Aorta (tissue), 5 donors: Measurements from ENCODE around the gene RIN1. TPM values are rescaled to one million over a fixed set of nuclear protein-coding genes. Genes with fewer than 3 reads are reported as not detected.

ENCODE experiments used
- ATAC-seq: fragments of 200-7000 bp; cut with Tn5 transposase; one replicate; pipeline ENCODE4 v1.9.1; 2022; ENCODE audit warnings: moderate library complexity; ENCODE audit not compliant: low FRiP score
- DNase-seq, 2 donors: peaks; one replicate each; pipeline ENCODE4 v3.0.0-alpha.2; 2020
- H3K27ac ChIP-seq, 2 donors: one replicate each; pipeline ENCODE4 v1.5.1; 2013; ENCODE audit warnings: low read length in 2 of 2, mild to moderate bottlenecking in 2 of 2, moderate library complexity in 2 of 2, control low read depth in 1 of 2, inconsistent platforms in 1 of 2, low read depth in 1 of 2
- H3K27me3 ChIP-seq, 2 donors: one replicate each; pipeline ENCODE4 v1.6.1; 2013; ENCODE audit warnings: control low read depth in 1 of 2, low read length in 1 of 2, mild to moderate bottlenecking in 1 of 2, moderate library complexity in 1 of 2; ENCODE audit not compliant: insufficient read depth in 2 of 2, control insufficient read depth in 1 of 2
- H3K36me3 ChIP-seq, 2 donors: one replicate each; pipeline ENCODE4 v1.6.1; 2013; ENCODE audit warnings: control low read depth in 1 of 2, low read length in 1 of 2, mild to moderate bottlenecking in 1 of 2; ENCODE audit not compliant: insufficient read depth in 2 of 2, control insufficient read depth in 1 of 2
- H3K4me1 ChIP-seq, 2 donors: one replicate each; pipeline ENCODE4 v1.6.1; 2013; ENCODE audit warnings: low read length in 2 of 2, control low read depth in 1 of 2, mild to moderate bottlenecking in 1 of 2, moderate library complexity in 1 of 2; ENCODE audit not compliant: insufficient read depth in 2 of 2, control insufficient read depth in 1 of 2
- H3K4me3 ChIP-seq, 2 donors: one replicate each; pipeline ENCODE4 v1.5.1; 2013; ENCODE audit warnings: low read length in 2 of 2, control low read depth in 1 of 2, mild to moderate bottlenecking in 1 of 2
- H3K9me3 ChIP-seq: one replicate; pipeline ENCODE4 v1.6.1; 2013; ENCODE audit warnings: mild to moderate bottlenecking, low read length; ENCODE audit not compliant: control insufficient read depth
- WGBS, 2 donors: extraction: QIAGEN DNeasy Blood & Tissue Kit; methylation state at CpG; one replicate each; pipeline ENCODE4 v1.1.7; 2013; 5-methylcytosine and 5-hydroxymethylcytosine counted together
- intact Hi-C, 2 donors: fragments of 100-400 bp; cut with DNase I; formaldehyde crosslinking; loops; one replicate each; pipeline versions ENCODE4 v1.14.2 to v1.15.0; 2022
- polyA plus RNA-seq, 2 donors: library from polyadenylated mRNA; stranded (reverse); fragments of 200-250 nt; gene quantifications; one replicate each; pipeline ENCODE4 v1.2.3, GENCODE V29; 2013
- total RNA-seq, 2 donors: library from RNA; stranded (reverse); fragmentation: NEBNext Ultra II Directional; extraction: Animal tissue kit (Norgen Biotek cat#: 25700); gene quantifications; one replicate each; pipeline ENCODE4 v1.2.1, GENCODE V29; 2021
- donor health status: healthy with polysubstance abuse.
- donor health status: Bipolar disorder and iron deficiency.
- donor health status: DM: no; HTN: no; CAD: no.
- donor health status: DM: no; HTN: no; CAD: no.
- donor health status: DM: yes; HTN: yes; CAD: no.

Gene RIN1
- total and polyA plus RNA-seq, 4 donors = 1.8 to 13.3 (median 8.7) TPM

DNA sequence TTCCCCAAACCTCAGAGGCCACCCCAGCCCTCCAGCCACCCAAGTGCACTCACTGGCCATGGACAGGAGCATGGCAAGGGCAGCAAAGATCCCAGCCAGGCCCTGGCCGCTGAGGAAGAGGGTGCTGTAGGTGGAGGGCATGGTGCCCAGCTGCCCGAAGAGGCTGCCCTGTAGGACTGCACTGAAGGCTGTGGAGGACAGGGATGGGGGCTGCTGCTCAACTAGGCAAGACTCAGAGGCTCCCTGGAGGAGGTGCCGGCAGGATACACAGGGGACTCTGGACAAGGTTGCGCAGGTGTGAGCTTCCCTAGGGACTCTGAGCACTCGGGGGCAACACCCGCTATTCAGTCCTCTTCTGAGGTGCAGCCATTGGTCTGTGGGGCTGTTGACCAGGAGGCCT, 32.2 kb upstream of the RIN1 start:
- intact Hi-C loops = no loop called here
- no peaks in the 10 kb centered on the region for H3K36me3 ChIP-seq
- WGBS, 2 donors = 86 to 88% methylated on average over 6 of the region's 6 CpGs

DNA sequence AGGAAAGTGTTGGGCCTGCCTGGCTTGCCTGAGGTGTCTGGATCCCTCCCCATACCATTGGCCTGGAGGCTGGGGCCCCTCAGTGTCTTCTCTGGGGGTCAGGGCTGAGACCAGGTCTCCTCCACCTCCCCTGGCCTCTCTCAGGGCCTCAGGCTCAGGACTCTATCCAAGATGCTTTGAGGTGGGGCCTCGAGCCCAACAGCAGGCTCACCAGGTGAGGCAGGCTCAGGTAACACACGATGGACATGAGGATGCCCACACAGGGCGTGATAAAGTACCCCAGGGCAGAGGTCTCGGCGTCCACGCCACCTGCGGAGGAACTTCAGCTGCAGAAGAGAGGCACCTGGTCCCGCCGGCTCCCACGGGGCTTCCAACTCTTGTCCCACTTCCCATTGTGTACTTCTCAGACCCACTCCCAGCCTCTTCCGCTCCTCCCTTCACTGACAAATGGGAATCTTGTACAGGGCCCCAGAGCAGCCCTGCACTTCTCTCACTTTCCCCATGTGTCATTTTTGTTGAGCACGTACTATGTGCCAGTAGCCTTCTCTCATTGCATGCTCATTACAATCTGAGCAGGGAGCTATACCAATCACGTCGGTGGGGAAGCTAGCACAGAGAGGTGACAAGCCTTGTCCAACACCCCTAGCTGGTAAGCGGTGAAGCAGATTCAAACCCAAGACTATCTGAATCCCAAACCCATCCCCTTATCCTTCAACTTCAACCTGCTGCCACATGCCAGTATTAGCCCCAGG, 31.5 kb upstream of the RIN1 start:
- H3K27ac ChIP-seq = no peak overlapping the region
- no peak for ATAC-seq
- H3K9me3 ChIP-seq = no peaks in the 10 kb centered on the region
- intact Hi-C loops = no loop called here
- H3K27me3 ChIP-seq = no peaks in the 10 kb centered on the region
- H3K4me3 ChIP-seq = no peak overlapping the region
- WGBS, 2 donors = 92 to 93% methylated on average over 15 of the region's 15 CpGs
- no peaks in the 10 kb centered on the region for H3K4me1 ChIP-seq
- no peaks in the 10 kb centered on the region for H3K36me3 ChIP-seq
- no peak for DNase-seq

More for the DNA sequence above, 32.2 kb upstream of the RIN1 start:
- Histone ChIP-seq H3K27me3 (no peaks in the 10 kb centered on the region), H3K4me3 (no peak overlapping the region), H3K27ac (no peak overlapping the region), H3K9me3 (no peaks in the 10 kb centered on the region), H3K4me1 (no peaks in the 10 kb centered on the region)
- ATAC-seq (no peak), DNase-seq (no peak)

DNA sequence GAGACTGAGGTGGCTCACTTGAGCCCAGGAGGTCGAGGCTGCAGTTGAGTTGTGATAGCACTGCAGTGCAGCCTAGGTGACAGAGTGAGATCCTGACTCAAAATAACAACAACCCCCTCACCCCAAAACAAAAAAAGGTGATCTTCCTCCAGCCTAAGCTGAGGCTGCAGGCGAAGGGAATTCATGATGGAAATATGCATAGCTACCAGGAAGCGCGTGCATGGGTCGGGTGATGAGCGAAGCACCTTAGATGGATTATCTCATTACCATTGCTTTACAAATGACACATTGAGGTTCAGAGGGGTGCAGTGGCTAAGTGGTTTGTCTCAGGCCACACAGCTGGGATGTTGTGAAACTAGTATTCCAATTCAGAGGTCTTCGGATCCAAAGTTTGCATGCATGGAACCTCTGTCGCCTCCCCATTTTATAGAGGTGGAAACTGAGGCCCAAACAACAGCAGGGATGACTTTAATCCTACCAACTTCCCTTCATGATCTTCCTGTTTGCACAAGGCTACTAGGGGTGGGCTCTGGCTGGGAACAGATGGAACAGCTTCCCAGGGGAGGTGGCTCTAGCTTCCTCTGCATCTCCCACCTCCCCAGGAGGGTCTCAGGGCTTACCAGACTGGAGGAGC, 30.7 kb upstream of the RIN1 start:
- no peak overlapping the region for H3K4me3 ChIP-seq
- intact Hi-C loops = no loop called here
- H3K4me1 ChIP-seq = no peaks in the 10 kb centered on the region
- ATAC-seq (no peak), DNase-seq (no peak)
- no peak overlapping the region for H3K27ac ChIP-seq
- H3K36me3 ChIP-seq = no peaks in the 10 kb centered on the region
- no peaks in the 10 kb centered on the region for H3K9me3 ChIP-seq
- no peaks in the 10 kb centered on the region for H3K27me3 ChIP-seq
- WGBS, 2 donors = 92 to 95% methylated on average over 8 of the region's 8 CpGs

DNA sequence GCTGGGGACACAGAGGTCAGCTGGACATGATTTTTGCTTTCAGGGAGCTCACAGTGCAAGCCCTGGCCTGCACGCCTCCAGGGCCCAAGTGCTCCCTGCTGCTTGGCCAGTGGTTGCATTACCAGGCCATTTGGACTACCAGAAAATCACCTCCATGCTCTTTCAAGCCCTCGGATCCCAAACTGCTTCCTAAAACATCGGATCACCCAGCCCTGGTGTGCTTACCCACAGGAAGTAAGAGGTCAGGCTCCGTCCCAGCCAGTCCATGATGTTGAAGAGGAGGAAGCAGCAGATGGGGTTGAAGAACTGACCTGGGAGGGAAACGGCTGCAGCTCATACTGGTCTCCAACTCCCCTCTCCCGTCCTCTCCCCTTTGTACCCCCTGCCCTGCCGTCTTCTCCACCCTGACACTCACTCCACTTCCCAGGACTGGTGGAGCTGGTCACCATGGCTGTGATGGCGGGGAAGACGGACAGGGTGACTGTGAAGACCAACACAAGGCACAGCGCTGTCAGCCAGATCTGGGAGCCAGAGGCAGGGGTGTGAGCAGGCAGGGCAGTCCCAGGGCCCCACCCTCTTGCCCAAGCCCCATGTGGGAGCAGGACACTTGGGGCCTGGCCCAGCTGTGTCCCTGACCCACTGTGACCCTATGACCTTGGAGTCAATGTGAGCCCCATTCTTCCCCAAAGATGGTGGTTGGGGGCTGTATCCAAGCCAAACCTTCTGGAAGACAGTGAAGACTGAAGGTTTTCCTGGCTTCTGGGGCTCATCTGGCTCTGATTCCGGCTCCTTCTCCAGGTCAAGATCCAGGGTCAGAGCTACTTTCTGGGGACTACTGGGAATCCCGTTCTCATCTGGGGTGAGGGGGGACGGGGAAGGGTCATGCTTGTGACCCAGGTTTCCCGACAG, 29.7 kb upstream of the RIN1 start:
- intact Hi-C loops = no loop called here
- H3K27me3 ChIP-seq = no peaks in the 10 kb centered on the region
- WGBS, 2 donors = 80 to 82% methylated on average over 14 of the region's 14 CpGs
- no peak overlapping the region for H3K4me3 ChIP-seq
- no peaks in the 10 kb centered on the region for H3K9me3 ChIP-seq
- DNase-seq (peak in 1 of 2 donors; percentile 65), ATAC-seq (no peak)
- H3K27ac ChIP-seq = no peak overlapping the region
- H3K36me3 ChIP-seq = no peaks in the 10 kb centered on the region
- no peaks in the 10 kb centered on the region for H3K4me1 ChIP-seq

DNA sequence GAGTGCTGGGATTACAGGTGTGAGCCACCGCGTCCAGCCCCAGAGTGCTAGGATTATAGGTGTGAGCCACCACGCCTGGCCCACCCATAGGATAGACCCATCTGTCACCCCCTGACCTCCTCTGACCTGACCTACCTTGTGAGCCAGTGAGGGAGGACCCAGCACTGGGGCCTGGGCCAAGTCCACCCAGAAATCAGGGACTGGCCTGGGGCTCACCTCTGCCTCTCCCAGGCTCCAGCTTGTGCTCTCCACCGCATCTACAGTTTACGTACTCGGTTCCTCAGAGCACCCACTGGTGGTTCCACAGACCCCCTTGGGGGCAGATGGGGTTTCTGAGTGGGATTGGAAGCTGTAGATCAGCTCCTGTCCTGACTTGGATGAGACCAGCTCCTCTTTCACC, 28.9 kb upstream of the RIN1 start:
- ATAC-seq (no peak), DNase-seq (peak in 1 of 2 donors; percentile 69)
- Histone ChIP-seq H3K27me3 (no peaks in the 10 kb centered on the region), H3K36me3 (no peaks in the 10 kb centered on the region), H3K9me3 (no peaks in the 10 kb centered on the region), H3K4me1 (no peaks in the 10 kb centered on the region), H3K27ac (no peak overlapping the region), H3K4me3 (no peak overlapping the region)
- WGBS, 2 donors = 96 to 99% methylated on average over 6 of the region's 6 CpGs
- intact Hi-C loops = no loop called here

DNA sequence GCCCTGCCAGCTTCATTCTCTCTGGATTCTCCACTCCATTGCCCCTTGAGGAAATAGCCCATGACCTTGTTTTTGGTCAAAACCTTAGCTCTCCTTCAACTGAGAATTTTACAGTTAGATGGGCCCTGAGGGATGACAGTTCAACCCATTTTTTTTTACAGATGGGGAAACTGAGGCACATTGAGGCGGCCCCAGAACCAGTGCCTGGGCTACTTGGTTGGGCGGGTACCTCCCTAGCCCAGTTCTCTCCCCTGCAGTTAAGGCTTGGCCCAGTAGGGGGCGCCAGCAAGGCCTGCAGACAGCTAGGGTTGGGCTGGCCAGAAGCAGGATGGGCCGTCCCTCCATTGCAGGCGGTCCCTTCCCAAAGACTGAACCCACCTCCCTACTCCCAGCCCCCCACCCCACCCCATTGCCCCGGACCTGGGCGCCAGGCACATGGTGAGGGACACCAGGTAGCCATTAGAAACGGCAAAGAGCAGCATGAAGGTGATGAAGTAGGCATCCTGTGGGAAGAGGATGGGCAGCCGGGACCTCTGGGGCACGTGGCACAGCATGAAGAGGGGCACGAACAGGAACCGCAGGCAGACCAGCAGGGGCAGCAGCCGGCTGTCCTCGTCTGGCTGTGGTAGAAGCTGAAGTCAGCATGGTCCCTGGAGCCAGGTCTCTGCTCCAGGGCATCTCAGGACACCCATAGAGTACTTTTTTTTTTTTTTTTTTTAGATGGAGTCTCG, 27.7 kb upstream of the RIN1 start:
- Histone ChIP-seq H3K4me1 (no peaks in the 10 kb centered on the region), H3K27ac (no peak overlapping the region), H3K27me3 (no peaks in the 10 kb centered on the region), H3K4me3 (no peak overlapping the region), H3K36me3 (no peaks in the 10 kb centered on the region), H3K9me3 (no peaks in the 10 kb centered on the region)
- ATAC-seq (no peak), DNase-seq (peak in 1 of 2 donors; percentile 82)
- intact Hi-C loops = no loop called here
- WGBS, 2 donors = 61 to 65% methylated on average over 15 of the region's 15 CpGs

DNA sequence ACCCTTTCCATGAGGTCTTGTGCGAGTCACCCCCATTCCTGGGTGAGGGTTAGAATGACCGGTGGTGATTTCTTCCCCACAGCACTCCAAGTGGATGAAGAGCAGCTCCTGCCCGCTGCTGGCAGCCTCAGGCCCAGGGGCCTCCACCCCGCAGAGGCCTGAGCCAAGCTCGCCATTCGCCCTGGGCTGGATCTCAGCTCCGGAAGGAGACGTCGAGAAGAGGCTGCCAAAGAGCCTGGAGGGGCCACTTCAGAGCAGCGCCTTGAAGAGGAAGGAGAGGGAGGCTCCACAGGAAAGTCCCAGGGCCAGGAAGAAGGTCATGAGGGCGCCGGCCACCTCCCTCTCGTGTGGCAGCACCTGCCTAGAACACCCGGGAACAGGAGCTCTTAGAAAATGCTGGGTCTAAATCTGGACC, 27.0 kb upstream of the RIN1 start:
- Histone ChIP-seq H3K4me1 (no peaks in the 10 kb centered on the region), H3K4me3 (no peak overlapping the region), H3K27me3 (no peaks in the 10 kb centered on the region), H3K36me3 (no peaks in the 10 kb centered on the region), H3K9me3 (no peaks in the 10 kb centered on the region), H3K27ac (no peak overlapping the region)
- DNase-seq (peak in 1 of 2 donors; percentile 61), ATAC-seq (no peak)
- intact Hi-C loops = no loop called here
- WGBS, 2 donors = 89 to 90% methylated on average over 14 of the region's 14 CpGs

DNA sequence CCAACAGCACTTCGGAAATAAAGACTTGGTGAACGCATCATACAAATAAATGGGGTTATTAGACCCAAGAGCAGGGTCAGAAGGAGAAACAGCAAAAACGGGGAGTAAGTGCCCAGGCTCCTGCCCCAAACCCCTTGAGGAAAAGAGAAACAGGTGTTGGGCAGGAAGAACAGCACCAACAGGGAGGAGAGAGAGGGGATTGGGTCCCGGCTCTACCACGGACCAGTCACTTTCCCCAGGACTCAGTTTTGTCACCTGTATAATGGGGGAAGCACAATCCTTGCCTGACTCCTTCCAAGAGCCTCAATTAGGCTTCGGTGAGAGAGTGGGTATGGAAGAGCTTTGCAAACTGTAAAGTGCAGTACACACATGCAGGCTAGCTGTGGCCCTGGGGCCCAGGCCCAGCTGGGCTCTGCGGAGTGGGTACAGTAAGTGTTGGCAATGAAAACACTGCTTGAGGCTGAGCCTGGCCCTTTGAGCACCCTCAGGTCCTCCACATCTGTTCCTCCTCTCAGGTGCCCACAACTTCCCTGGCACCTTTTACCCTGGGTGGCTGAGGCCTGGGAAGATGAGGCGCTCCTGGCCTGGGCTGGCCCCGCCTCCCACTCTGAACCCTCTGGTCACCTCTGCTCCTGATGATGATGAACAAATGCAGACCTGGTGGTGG, 26.4 kb upstream of the RIN1 start:
- H3K4me1 ChIP-seq = no peaks in the 10 kb centered on the region
- H3K9me3 ChIP-seq = no peaks in the 10 kb centered on the region
- WGBS, 2 donors = 85 to 87% methylated on average over 9 of the region's 9 CpGs
- DNase-seq = peak in 1 of 2 donors; percentile 57
- no peaks in the 10 kb centered on the region for H3K27me3 ChIP-seq
- no peak overlapping the region for H3K4me3 ChIP-seq
- H3K27ac ChIP-seq = no peak overlapping the region
- no peaks in the 10 kb centered on the region for H3K36me3 ChIP-seq
- ATAC-seq = no peak
- intact Hi-C loops = no loop called here
